ENCODE data around the gene CIZ1.

DNA sequence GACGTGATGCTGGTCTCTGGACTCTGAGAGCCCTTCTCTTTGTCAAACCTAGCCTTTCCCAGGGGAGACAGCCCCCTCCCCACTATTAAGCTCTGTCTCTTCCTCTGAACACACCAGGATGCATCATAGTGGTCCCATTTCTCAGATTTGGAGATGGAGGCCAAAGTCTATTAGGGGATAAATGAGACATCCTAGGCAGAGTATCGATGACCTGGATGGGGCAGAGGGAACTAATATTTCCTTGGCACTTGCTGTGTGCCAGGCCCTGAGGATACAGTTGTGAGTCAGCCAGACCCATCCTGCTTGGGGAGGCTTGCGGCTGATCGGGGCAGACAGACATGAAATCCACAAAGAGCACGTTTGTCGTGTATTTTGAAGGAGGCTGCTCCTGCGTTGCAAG is 17.0 kb upstream of the CIZ1 start:
- TF ChIP-seq, protein P1, sequence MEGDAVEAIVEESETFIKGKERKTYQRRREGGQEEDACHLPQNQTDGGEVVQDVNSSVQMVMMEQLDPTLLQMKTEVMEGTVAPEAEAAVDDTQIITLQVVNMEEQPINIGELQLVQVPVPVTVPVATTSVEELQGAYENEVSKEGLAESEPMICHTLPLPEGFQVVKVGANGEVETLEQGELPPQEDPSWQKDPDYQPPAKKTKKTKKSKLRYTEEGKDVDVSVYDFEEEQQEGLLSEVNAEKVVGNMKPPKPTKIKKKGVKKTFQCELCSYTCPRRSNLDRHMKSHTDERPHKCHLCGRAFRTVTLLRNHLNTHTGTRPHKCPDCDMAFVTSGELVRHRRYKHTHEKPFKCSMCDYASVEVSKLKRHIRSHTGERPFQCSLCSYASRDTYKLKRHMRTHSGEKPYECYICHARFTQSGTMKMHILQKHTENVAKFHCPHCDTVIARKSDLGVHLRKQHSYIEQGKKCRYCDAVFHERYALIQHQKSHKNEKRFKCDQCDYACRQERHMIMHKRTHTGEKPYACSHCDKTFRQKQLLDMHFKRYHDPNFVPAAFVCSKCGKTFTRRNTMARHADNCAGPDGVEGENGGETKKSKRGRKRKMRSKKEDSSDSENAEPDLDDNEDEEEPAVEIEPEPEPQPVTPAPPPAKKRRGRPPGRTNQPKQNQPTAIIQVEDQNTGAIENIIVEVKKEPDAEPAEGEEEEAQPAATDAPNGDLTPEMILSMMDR (conservative IDR thresholded peaks at IDR 0.05; ENCODE audit: low read length) = no peak
- TF ChIP-seq EZH2phosphoT487 (IDR thresholded peaks at IDR 0.05; ENCODE audit: borderline replicate concordance) = no peak
